Endodermal cell (in vitro differentiated cells): Measurements from ENCODE around the gene DMAC2L. TPM values are rescaled to one million over a fixed set of nuclear protein-coding genes. Genes with fewer than 3 reads are reported as not detected.
"Not testable (repeated sequence)": the region's sequence is repeated elsewhere in the genome, so short reads cannot be mapped to it uniquely, and the experiment has no call there.

Source experiments
- DNase-seq: peaks from one replicate; pipeline ENCODE4 v3.0.0-alpha.2; 2017
- H3K27ac ChIP-seq: 2 replicates; pipeline ENCODE4 v1.5.1; 2013; ENCODE audit warnings: mild to moderate bottlenecking, low read depth, low read length, moderate library complexity
- H3K27me3 ChIP-seq: 2 replicates; pipeline ENCODE4 v1.6.1; 2013; ENCODE audit warnings: mild to moderate bottlenecking, low read length, moderate library complexity; ENCODE audit not compliant: insufficient read depth, control insufficient read depth, poor library complexity, severe bottlenecking
- H3K36me3 ChIP-seq: 2 replicates; pipeline ENCODE4 v1.7.0; 2013; ENCODE audit warnings: mild to moderate bottlenecking, low read length, moderate library complexity; ENCODE audit not compliant: control insufficient read depth, insufficient read depth
- H3K4me1 ChIP-seq: one replicate; pipeline ENCODE4 v1.7.0; 2013; ENCODE audit warnings: low read length; ENCODE audit not compliant: control insufficient read depth, insufficient read depth
- H3K4me3 ChIP-seq: 2 replicates; pipeline ENCODE4 v1.5.1; 2013; ENCODE audit warnings: mild to moderate bottlenecking, low read length, moderate library complexity
- H3K9ac ChIP-seq: 2 replicates; pipeline ENCODE4 v1.6.1; 2013; ENCODE audit warnings: mild to moderate bottlenecking, low read length, moderate library complexity; ENCODE audit not compliant: poor library complexity, severe bottlenecking; ENCODE audit errors: extremely low read depth
- H3K9me3 ChIP-seq: 2 replicates; pipeline ENCODE4 v1.6.1; 2013; ENCODE audit warnings: mild to moderate bottlenecking, low read length, moderate library complexity; ENCODE audit not compliant: control insufficient read depth
- H3K27ac Mint-ChIP-seq: 2 replicates; pipeline ENCODE4 v1.8.0; 2020; ENCODE audit warnings: mixed read lengths
- H3K27me3 Mint-ChIP-seq: 2 replicates; pipeline ENCODE4 v1.8.0; 2021; ENCODE audit warnings: mild to moderate bottlenecking, mixed read lengths; ENCODE audit not compliant: insufficient read depth
- H3K36me3 Mint-ChIP-seq: 2 replicates; pipeline ENCODE4 v1.8.0; 2020; ENCODE audit warnings: low read depth, mixed read lengths
- H3K4me1 Mint-ChIP-seq: 2 replicates; pipeline ENCODE4 v1.8.0; 2020; ENCODE audit warnings: mixed read lengths
- H3K4me3 Mint-ChIP-seq: 2 replicates; pipeline ENCODE4 v1.8.0; 2020; ENCODE audit warnings: mild to moderate bottlenecking, moderate library complexity, mixed read lengths
- H3K9me3 Mint-ChIP-seq: 2 replicates; pipeline ENCODE4 v1.8.0; 2020; ENCODE audit warnings: mild to moderate bottlenecking, mixed read lengths
- WGBS, 2 experiments: methylation state at CpG; one replicate each; pipeline versions ENCODE4 v1.1.5 to v1.1.7; 2013; ENCODE audit warnings: missing lambda C conversion rate in 2 of 2, mixed read lengths in 1 of 2; ENCODE audit not compliant: insufficient coverage in 1 of 2, insufficient read length in 1 of 2; 5-methylcytosine and 5-hydroxymethylcytosine counted together
- total RNA-seq, 2 donors: library from RNA; stranded (reverse); fragmentation: NEBNext Ultra II Directional in 1 of 2; extraction: Animal tissue kit (Norgen Biotek cat#: 25700) in 1 of 2; gene quantifications; 2 replicates in 1 of 2; 3 replicates in 1 of 2; pipeline ENCODE4 v1.2.1, GENCODE V29; 2021
- TF ChIP-seq, protein P1 (sequence below): fragments of 200-600 bp; sonication (generic); conservative IDR thresholded peaks from 2 replicates; pipeline ENCODE4 v1.5.0; 2021; ENCODE audit warnings: antibody characterized with exemption, mild to moderate bottlenecking

Gene DMAC2L
- total RNA-seq, 2 donors from 2014 or later: 15.3 to 16.6 TPM

DNA sequence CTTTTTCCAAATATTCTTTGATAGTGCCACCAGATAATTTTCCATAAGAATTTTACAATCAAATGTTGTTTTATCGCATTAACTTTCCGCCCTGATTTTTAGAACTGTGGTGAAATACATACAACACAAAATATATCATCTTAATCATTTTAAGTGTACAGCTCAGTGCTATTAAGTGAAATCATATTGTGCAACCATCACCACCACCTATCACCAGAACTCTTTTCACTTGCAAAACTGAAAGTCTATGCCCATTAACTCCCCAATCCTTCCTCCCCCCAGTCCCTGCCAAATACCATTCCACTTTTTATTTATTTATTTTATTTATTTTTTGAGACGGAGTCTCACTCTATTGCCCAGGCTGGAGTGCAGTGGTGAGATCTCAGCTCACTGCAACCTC is 48.0 kb downstream of the DMAC2L start:
- Mint-ChIP-seq H3K4me3 (no peak overlapping the region), H3K36me3 (no peaks in the 10 kb centered on the region), H3K27me3 (peaks cover 3% of the 10 kb centered on the region), H3K4me1 (peaks cover 4% of the 10 kb centered on the region), H3K9me3 (peaks cover 4% of the 10 kb centered on the region), H3K27ac (no peak overlapping the region)
- DNase-seq: no peak
- H3K27ac ChIP-seq: no peak overlapping the region
- H3K36me3 ChIP-seq: no peaks in the 10 kb centered on the region
- no peak overlapping the region for H3K4me3 ChIP-seq
- TF ChIP-seq, protein P1, sequence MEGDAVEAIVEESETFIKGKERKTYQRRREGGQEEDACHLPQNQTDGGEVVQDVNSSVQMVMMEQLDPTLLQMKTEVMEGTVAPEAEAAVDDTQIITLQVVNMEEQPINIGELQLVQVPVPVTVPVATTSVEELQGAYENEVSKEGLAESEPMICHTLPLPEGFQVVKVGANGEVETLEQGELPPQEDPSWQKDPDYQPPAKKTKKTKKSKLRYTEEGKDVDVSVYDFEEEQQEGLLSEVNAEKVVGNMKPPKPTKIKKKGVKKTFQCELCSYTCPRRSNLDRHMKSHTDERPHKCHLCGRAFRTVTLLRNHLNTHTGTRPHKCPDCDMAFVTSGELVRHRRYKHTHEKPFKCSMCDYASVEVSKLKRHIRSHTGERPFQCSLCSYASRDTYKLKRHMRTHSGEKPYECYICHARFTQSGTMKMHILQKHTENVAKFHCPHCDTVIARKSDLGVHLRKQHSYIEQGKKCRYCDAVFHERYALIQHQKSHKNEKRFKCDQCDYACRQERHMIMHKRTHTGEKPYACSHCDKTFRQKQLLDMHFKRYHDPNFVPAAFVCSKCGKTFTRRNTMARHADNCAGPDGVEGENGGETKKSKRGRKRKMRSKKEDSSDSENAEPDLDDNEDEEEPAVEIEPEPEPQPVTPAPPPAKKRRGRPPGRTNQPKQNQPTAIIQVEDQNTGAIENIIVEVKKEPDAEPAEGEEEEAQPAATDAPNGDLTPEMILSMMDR: no peak
- H3K27me3 ChIP-seq: no peaks in the 10 kb centered on the region
- WGBS, 2 experiments: 94 to 95% methylated on average over 2 to 3 of the region's 3 CpGs
- no peaks in the 10 kb centered on the region for H3K4me1 ChIP-seq
- H3K9me3 ChIP-seq: no peaks in the 10 kb centered on the region
- no peak overlapping the region for H3K9ac ChIP-seq

DNA sequence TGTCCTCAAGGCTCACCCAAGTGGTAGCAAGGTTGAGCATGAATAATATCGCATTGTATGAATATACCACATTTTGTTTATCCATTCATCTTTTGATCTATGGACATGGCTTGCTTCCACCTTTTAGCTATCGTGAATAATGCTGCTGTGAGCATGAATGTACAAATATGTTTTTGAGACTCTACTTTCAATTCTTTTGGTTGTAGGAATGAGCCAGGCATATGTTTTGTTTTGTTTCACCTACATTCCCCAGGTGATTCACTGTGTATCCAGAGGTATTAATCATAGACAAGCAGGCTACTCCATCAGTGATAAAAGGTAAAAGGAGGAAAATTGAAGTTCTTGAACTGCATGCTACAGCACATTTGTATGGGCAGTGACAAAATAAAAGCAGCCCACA is 48.7 kb downstream of the DMAC2L start:
- Histone ChIP-seq H3K36me3 (no peaks in the 10 kb centered on the region), H3K27ac (no peak overlapping the region), H3K4me1 (no peaks in the 10 kb centered on the region), H3K9me3 (no peaks in the 10 kb centered on the region), H3K9ac (no peak overlapping the region), H3K4me3 (no peak overlapping the region), H3K27me3 (no peaks in the 10 kb centered on the region)
- DNase-seq: no peak
- Mint-ChIP-seq H3K4me1 (peaks cover 2% of the 10 kb centered on the region), H3K36me3 (no peaks in the 10 kb centered on the region), H3K27ac (no peak overlapping the region), H3K4me3 (no peak overlapping the region), H3K27me3 (peaks cover 3% of the 10 kb centered on the region), H3K9me3 (peaks cover 4% of the 10 kb centered on the region)
- TF ChIP-seq, protein P1: no peak
- 88 to 100% methylated on average over 1 of the region's 2 CpGs for WGBS, 2 experiments

DNA sequence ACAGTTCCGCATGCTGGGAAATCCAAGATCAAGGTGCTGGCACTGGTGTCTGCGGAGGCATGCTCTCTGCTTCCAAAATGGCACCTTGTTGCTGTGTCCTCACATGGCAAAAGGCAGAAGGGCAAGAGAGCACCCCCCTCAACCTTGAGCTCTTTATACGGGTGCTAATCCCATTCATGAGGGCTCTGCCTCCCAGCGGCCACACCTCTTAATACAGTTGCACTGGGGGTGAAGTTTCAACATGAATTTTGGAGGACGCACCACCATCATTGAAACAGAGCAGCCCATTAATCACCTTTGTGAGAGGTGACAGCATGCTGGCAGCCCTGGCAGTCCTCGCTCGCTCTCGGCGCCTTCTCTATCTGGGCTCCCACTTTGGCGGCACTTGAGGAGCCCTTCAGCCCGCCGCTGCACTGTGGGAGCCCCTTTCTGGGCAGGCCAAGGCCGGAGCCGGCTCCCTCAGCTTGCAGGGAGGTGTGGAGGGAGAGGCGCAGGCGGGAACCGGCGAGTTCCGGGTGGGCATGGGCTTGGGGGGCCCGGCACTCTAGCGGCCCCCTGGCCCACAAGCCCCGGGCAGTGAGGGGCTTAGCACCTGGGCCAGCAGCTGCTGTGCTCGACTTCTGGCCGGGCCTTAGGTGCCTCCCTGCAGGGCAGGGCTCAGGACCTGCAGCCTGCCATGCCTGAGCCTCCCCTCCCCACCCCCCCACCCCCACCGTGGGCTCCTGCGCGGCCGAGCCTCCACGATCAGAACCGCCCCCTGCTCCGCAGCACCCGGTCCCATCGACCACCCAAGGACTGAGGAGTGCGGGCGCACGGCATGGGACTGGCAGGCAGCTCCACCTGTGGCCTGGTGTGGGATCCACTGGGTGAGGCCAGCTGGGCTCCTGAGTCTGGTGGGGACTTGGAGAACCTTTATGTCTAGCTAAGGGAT is 49.6 kb downstream of the DMAC2L start:
- not testable (repeated sequence) for DNase-seq, H3K36me3 Mint-ChIP-seq, H3K9me3 Mint-ChIP-seq, H3K27me3 Mint-ChIP-seq, H3K4me3 ChIP-seq, H3K27ac ChIP-seq, H3K4me1 ChIP-seq, H3K27ac Mint-ChIP-seq, H3K9me3 ChIP-seq, H3K4me3 Mint-ChIP-seq, H3K27me3 ChIP-seq, H3K9ac ChIP-seq, H3K36me3 ChIP-seq, H3K4me1 Mint-ChIP-seq
- WGBS, 2 experiments: 96 to 97% methylated on average over 17 to 35 of the region's 36 CpGs
